A673 (cell line): Measurements from ENCODE around the gene PPP1R14B. TPM values are rescaled to one million over a fixed set of nuclear protein-coding genes. Genes with fewer than 3 reads are reported as not detected.

Experiments used
- BruUV-seq: library from RNA; stranded (reverse); fragments of 400-500 nt; replicated peaks from 2 replicates; lab custom pipeline; 2021; lab: Mats Ljungman, UMichigan
- CTCF ChIA-PET: fragments of 300-600 bp; sonication (Branson Sonifier 250); formaldehyde crosslinking; loops from one replicate; lab custom pipeline; 2022; ENCODE audit warnings: antibody characterized with exemption; lab: Charles Lee
- POLR2A ChIA-PET: fragments of 300-600 bp; sonication (Branson Sonifier 250); formaldehyde crosslinking; loops from one replicate; lab custom pipeline; 2022; ENCODE audit warnings: antibody characterized with exemption; ENCODE audit not compliant: low non-redundant PET; lab: Charles Lee
- DNase-seq: peaks from one replicate; pipeline ENCODE4 v3.0.0-alpha.2; 2015; ENCODE audit warnings: low spot score
- H3K27ac ChIP-seq: fragments of 200-600 bp; sonication (generic); 2 replicates; pipeline ENCODE4 v1.5.1; 2016; ENCODE audit warnings: mixed run types, low read depth, mild to moderate bottlenecking, mixed read lengths, antibody characterized with exemption, low read length; ENCODE audit not compliant: poor library complexity, severe bottlenecking
- H3K27me3 ChIP-seq: fragments of 200-600 bp; sonication (generic); replicated peaks from 2 replicates; pipeline ENCODE4 v1.6.1; 2017; ENCODE audit warnings: mixed run types, low read depth, mild to moderate bottlenecking, mixed read lengths, antibody characterized with exemption, low read length; ENCODE audit not compliant: insufficient read depth, poor library complexity
- H3K36me3 ChIP-seq: fragments of 200-600 bp; sonication (generic); 2 replicates; pipeline ENCODE4 v1.6.1; 2016; ENCODE audit warnings: mixed run types, mild to moderate bottlenecking, mixed read lengths, antibody characterized with exemption, low read length; ENCODE audit not compliant: insufficient read depth, poor library complexity, severe bottlenecking
- H3K4me1 ChIP-seq: fragments of 200-600 bp; sonication (generic); 2 replicates; pipeline ENCODE4 v1.6.1; 2017; ENCODE audit warnings: mixed run types, mild to moderate bottlenecking, mixed read lengths, antibody characterized with exemption, low read length; ENCODE audit not compliant: insufficient read depth, poor library complexity, severe bottlenecking
- H3K4me3 ChIP-seq: fragments of 200-600 bp; sonication (generic); 2 replicates; pipeline ENCODE4 v1.5.1; 2016; ENCODE audit warnings: low read depth, mixed run types, mild to moderate bottlenecking, mixed read lengths, low read length; ENCODE audit not compliant: poor library complexity, severe bottlenecking
- H3K9me3 ChIP-seq: fragments of 200-600 bp; sonication (generic); 2 replicates; pipeline ENCODE4 v1.6.1; 2016; ENCODE audit warnings: mixed run types, low read depth, mild to moderate bottlenecking, mixed read lengths, antibody characterized with exemption, low read length; ENCODE audit not compliant: poor library complexity, severe bottlenecking
- EZH2 ChIP-seq: fragments of 200-600 bp; sonication (generic); IDR thresholded peaks from 2 replicates; pipeline ENCODE4 v1.6.1; 2017; ENCODE audit warnings: borderline replicate concordance, low read depth, mild to moderate bottlenecking, mixed read lengths, antibody characterized with exemption, low read length; ENCODE audit not compliant: poor library complexity, severe bottlenecking
- intact Hi-C: fragments of 100-400 bp; cut with micrococcal nuclease; formaldehyde crosslinking; loops from one replicate; pipeline ENCODE4 v1.10.0; 2022; ENCODE audit not compliant: unreplicated experiment
- total RNA-seq: library from RNA; stranded (reverse); gene quantifications from 2 replicates; pipeline ENCODE4 v1.2.3, GENCODE V29; 2021
- TF ChIP-seq, protein P1 (sequence below): fragments of 300-800, 200-600 bp; sonication (generic); conservative IDR thresholded peaks from 2 replicates; pipeline ENCODE4 v1.5.1; 2017; ENCODE audit warnings: low read depth, mild to moderate bottlenecking, antibody characterized with exemption, low read length, moderate library complexity, mixed read lengths

PPP1R14B gene
- total RNA-seq, 1 experiment from 2014 or later, result 378 TPM

GRCh38 chr11:64288353-64288750 lies 41.6 kb upstream of the PPP1R14B start:
- ChIA-PET CTCF (no interaction called here), POLR2A (interaction anchor here (0.7 kb wide), 1 partner anchor 77 kb away, joined by 4 read pairs; no protein-coding TSS in a partner anchor)
- no TSS peak for BruUV-seq

DNA sequence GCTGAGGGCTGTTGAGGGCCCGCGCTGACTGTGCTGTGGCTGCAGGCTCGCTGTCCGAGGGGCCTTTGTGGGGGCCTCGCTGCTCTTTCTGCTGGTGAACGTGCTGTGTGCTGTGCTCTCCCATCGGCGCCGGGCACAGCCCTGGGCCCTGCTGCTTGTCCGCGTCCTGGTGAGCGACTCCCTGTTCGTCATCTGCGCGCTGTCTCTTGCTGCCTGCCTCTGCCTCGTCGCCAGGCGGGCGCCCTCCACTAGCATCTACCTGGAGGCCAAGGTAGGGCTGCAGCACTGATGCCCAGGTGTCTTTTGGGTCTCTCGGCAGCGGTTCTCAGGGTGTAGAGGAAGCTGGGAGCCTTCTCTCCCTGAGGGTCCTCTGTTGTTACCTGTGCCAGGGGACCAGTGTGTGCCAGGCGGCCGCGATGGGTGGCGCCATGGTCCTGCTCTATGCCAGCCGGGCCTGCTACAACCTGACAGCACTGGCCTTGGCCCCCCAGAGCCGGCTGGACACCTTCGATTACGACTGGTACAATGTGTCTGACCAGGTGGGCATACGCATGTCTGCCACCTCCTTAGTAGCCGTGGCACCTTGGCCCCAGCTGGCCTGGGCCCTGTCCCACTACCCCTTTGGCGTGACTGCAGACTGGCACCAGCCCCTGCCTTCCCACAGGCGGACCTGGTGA lies 41.1 kb upstream of the PPP1R14B start:
- TF ChIP-seq EZH2, result no peak
- Histone ChIP-seq H3K4me3 (no peak overlapping the region), H3K27ac (no peak overlapping the region), H3K27me3 (peaks cover 28% of the 10 kb centered on the region), H3K4me1 (peaks cover 21% of the 10 kb centered on the region), H3K9me3 (no peaks in the 10 kb centered on the region), H3K36me3 (no peaks in the 10 kb centered on the region)
- CTCF ChIA-PET, result interaction anchor here (0.9 kb wide), 1 partner anchor 13 kb away, joined by 4 read pairs; no protein-coding TSS in a partner anchor
- POLR2A ChIA-PET, result interaction anchor here (0.7 kb wide), 1 partner anchor 77 kb away, joined by 4 read pairs; no protein-coding TSS in a partner anchor
- BruUV-seq, result no TSS peak
- no peak for DNase-seq
- intact Hi-C loops, result no loop called here

More at GRCh38 chr11:64288353-64288750, 41.6 kb upstream of the PPP1R14B start:
- H3K27ac ChIP-seq, result no peak overlapping the region
- intact Hi-C loops, result no loop called here
- H3K4me1 ChIP-seq, result peaks cover 21% of the 10 kb centered on the region
- DNase-seq, result no peak
- no peaks in the 10 kb centered on the region for H3K9me3 ChIP-seq
- peaks cover 33% of the 10 kb centered on the region for H3K27me3 ChIP-seq
- TF ChIP-seq, protein P1, sequence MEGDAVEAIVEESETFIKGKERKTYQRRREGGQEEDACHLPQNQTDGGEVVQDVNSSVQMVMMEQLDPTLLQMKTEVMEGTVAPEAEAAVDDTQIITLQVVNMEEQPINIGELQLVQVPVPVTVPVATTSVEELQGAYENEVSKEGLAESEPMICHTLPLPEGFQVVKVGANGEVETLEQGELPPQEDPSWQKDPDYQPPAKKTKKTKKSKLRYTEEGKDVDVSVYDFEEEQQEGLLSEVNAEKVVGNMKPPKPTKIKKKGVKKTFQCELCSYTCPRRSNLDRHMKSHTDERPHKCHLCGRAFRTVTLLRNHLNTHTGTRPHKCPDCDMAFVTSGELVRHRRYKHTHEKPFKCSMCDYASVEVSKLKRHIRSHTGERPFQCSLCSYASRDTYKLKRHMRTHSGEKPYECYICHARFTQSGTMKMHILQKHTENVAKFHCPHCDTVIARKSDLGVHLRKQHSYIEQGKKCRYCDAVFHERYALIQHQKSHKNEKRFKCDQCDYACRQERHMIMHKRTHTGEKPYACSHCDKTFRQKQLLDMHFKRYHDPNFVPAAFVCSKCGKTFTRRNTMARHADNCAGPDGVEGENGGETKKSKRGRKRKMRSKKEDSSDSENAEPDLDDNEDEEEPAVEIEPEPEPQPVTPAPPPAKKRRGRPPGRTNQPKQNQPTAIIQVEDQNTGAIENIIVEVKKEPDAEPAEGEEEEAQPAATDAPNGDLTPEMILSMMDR, result no peak
- TF ChIP-seq EZH2, result no peak
- H3K4me3 ChIP-seq, result no peak overlapping the region
- no peaks in the 10 kb centered on the region for H3K36me3 ChIP-seq

DNA sequence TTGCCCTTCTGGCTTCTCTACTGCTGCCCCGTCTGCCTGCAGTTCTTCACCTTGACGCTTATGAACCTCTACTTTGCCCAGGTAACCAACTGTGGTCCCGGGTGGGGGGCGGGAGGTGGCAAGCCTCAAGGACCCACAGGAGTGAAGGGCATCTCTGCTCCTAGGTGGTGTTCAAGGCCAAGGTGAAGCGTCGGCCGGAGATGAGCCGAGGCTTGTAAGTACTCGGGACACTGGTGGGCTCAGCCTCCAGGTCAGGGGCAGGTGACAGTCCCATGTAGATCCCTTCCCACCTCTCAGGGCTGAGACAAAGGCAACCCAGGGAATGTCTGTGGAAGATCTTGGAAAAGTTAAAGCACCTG lies 40.0 kb upstream of the PPP1R14B start:
- peaks cover 16% of the 10 kb centered on the region for H3K4me1 ChIP-seq
- ChIA-PET POLR2A (no interaction called here), CTCF (interaction anchor here (0.9 kb wide), 1 partner anchor 14 kb away, joined by 4 read pairs; no protein-coding TSS in a partner anchor)
- H3K27me3 ChIP-seq, result peaks cover 18% of the 10 kb centered on the region
- BruUV-seq, result no TSS peak
- H3K27ac ChIP-seq, result no peak overlapping the region
- H3K36me3 ChIP-seq, result peaks cover 6% of the 10 kb centered on the region
- TF ChIP-seq, protein P1, result no peak
- no peak for TF ChIP-seq EZH2
- DNase-seq, result no peak
- H3K9me3 ChIP-seq, result no peaks in the 10 kb centered on the region
- H3K4me3 ChIP-seq, result peak overlapping the region; percentile 87
- intact Hi-C loops, result no loop called here
